Panc1 (cell line): ENCODE measurements around the gene CDK11A. TPM values are rescaled to one million over a fixed set of nuclear protein-coding genes. Genes with fewer than 3 reads are reported as not detected.

Experiments
- ATAC-seq: fragments of 200-7000 bp; cut with Tn5 transposase; 2 replicates; pipeline ENCODE4 v1.9.1; 2020; ENCODE audit warnings: mild to moderate bottlenecking, moderate library complexity
- BruUV-seq: library from RNA; stranded (reverse); fragments of 400-500 nt; replicated peaks from 2 replicates; lab custom pipeline; 2021; lab: Mats Ljungman, UMichigan
- CTCF ChIA-PET: fragments of 300-600 bp; sonication (Branson Sonifier 250); formaldehyde crosslinking; loops from one replicate; lab custom pipeline; 2022; ENCODE audit warnings: antibody characterized with exemption; lab: Charles Lee
- POLR2A ChIA-PET: fragments of 300-600 bp; sonication (Branson Sonifier 250); formaldehyde crosslinking; loops from one replicate; lab custom pipeline; 2022; ENCODE audit warnings: antibody characterized with exemption; lab: Charles Lee
- DNase-seq: peaks from one replicate; pipeline ENCODE4 v3.0.0-alpha.2; 2010; ENCODE audit warnings: low read depth, low spot score
- H3K27ac ChIP-seq: 2 replicates; pipeline ENCODE4 v1.5.1; 2011; ENCODE audit warnings: mild to moderate bottlenecking, low read length, inconsistent platforms
- H3K27me3 ChIP-seq: fragments of 200-500 bp; sonication (Bioruptor generic); 2 replicates; pipeline ENCODE4 v1.6.0; 2014; ENCODE audit warnings: low read length, inconsistent platforms; ENCODE audit not compliant: control insufficient read depth, insufficient read depth
- H3K36me3 ChIP-seq: fragments of 200-500 bp; sonication (Bioruptor generic); 2 replicates; pipeline ENCODE4 v1.5.1; 2014; ENCODE audit warnings: inconsistent platforms, mild to moderate bottlenecking, low read length, moderate library complexity; ENCODE audit not compliant: control insufficient read depth, insufficient read depth
- H3K4me1 ChIP-seq: 2 replicates; pipeline ENCODE4 v1.5.1; 2011; ENCODE audit warnings: inconsistent platforms, mild to moderate bottlenecking, low read length, moderate library complexity; ENCODE audit not compliant: control insufficient read depth, insufficient read depth
- H3K4me3 ChIP-seq, 2 experiments: 2 replicates each; pipeline ENCODE4 v1.5.1; 2011 to 2012; ENCODE audit warnings: low read depth in 2 of 2, low read length in 2 of 2, mild to moderate bottlenecking in 2 of 2, inconsistent platforms in 1 of 2, moderate library complexity in 1 of 2
- H3K9me3 ChIP-seq: fragments of 200-500 bp; sonication (Bioruptor generic); 2 replicates; pipeline ENCODE4 v1.5.1; 2014; ENCODE audit warnings: low read depth, mild to moderate bottlenecking, inconsistent platforms, low read length, moderate library complexity; ENCODE audit not compliant: control insufficient read depth, insufficient read depth
- CTCF ChIP-seq: fragments of 450-650 bp; IDR thresholded peaks from 2 replicates; pipeline ENCODE4 v1.5.1; 2017; ENCODE audit warnings: mild to moderate bottlenecking
- POLR2AphosphoS5 ChIP-seq: IDR thresholded peaks from 2 replicates; pipeline ENCODE4 v1.6.1; 2012; ENCODE audit warnings: mild to moderate bottlenecking, low read depth, low read length, moderate library complexity
- REST ChIP-seq, 2 experiments: IDR thresholded peaks; 2 replicates each; pipeline ENCODE4 v1.6.1; 2011 to 2012; ENCODE audit warnings: low read depth in 2 of 2, control low read depth in 1 of 2, low read length in 1 of 2, mild to moderate bottlenecking in 1 of 2, moderate library complexity in 1 of 2; ENCODE audit not compliant: insufficient read depth in 1 of 2
- SIN3A ChIP-seq: IDR thresholded peaks from 2 replicates; pipeline ENCODE4 v1.6.1; 2012; ENCODE audit warnings: low read depth, mild to moderate bottlenecking, low read length, moderate library complexity, borderline replicate concordance; ENCODE audit not compliant: insufficient read depth
- TCF7L2 ChIP-seq: IDR thresholded peaks from 2 replicates; pipeline ENCODE4 v1.6.1; 2011; ENCODE audit warnings: mild to moderate bottlenecking, low read depth, low read length, inconsistent platforms
- in situ Hi-C: cut with HindIII; loops from 2 replicates; pipeline ENCODE4 v1.10.0; 2016; ENCODE audit warnings: low sequenced_read_pairs, low pct_unique_long_range_greater_than_20kb
- intact Hi-C: fragments of 100-400 bp; cut with micrococcal nuclease; formaldehyde crosslinking; loops from one replicate; pipeline ENCODE4 v1.10.0; 2022; ENCODE audit not compliant: unreplicated experiment
- total RNA-seq: library from RNA; stranded (reverse); gene quantifications from one replicate; pipeline ENCODE4 v1.2.1, GENCODE V29; 2021; ENCODE audit not compliant: unreplicated experiment

CDK11A gene
- total RNA-seq, 1 experiment from 2014 or later: 83.6 TPM

GRCh38 chr1:1758692-1759455 lies 34.7 kb upstream of the CDK11A start:
- no TSS peak for BruUV-seq
- TF ChIP-seq SIN3A (no peak), CTCF (no peak), POLR2AphosphoS5 (no peak), TCF7L2 (no peak), REST (IDR thresholded peaks at IDR 0.05; ENCODE audit: insufficient read depth in 1 of 2, low read depth in 2 of 2, low read length in 1 of 2) (no peak)
- peak overlapping the region; percentile 61 for H3K27ac ChIP-seq
- ChIA-PET POLR2A (no interaction called here), CTCF (no interaction called here)
- intact Hi-C loops (no loop called here), in situ Hi-C loops (no loop called here)
- DNase-seq (no peak), ATAC-seq (peak; percentile 58)
- H3K4me1 ChIP-seq: no peaks in the 10 kb centered on the region
- no peaks in the 10 kb centered on the region for H3K27me3 ChIP-seq
- H3K36me3 ChIP-seq: peaks cover 4% of the 10 kb centered on the region; the same call in 1 of the 2 replicates
- H3K9me3 ChIP-seq: no peaks in the 10 kb centered on the region
- no peak overlapping the region for H3K4me3 ChIP-seq

GRCh38 chr1:1758059-1758621 lies 34.0 kb upstream of the CDK11A start:
- Histone ChIP-seq H3K27me3 (no peaks in the 10 kb centered on the region), H3K27ac (no peak overlapping the region; the same call in 1 of the 2 replicates), H3K4me1 (no peaks in the 10 kb centered on the region), H3K4me3 (no peak overlapping the region), H3K36me3 (peaks cover 4% of the 10 kb centered on the region; the same call in 1 of the 2 replicates), H3K9me3 (no peaks in the 10 kb centered on the region)
- in situ Hi-C loops (no loop called here), intact Hi-C loops (no loop called here)
- BruUV-seq: TSS peak; percentile 50
- ATAC-seq (no peak), DNase-seq (no peak)
- TF ChIP-seq TCF7L2 (no peak), CTCF (no peak)
- ChIA-PET POLR2A (interaction anchor here (0.6 kb wide), 1 partner anchor 139 kb away, joined by 10 read pairs; no protein-coding TSS in a partner anchor), CTCF (no interaction called here)
